Keratinocyte (primary cell): ENCODE data around the gene CLCN2. TPM values are rescaled to one million over a fixed set of nuclear protein-coding genes. Genes with fewer than 3 reads are reported as not detected.

Experiments used
- DNase-seq: peaks from one replicate; pipeline ENCODE4 v3.0.0-alpha.2; 2011; ENCODE audit warnings: low read depth, missing footprints, low spot score
- FAIRE-seq: peaks from 2 replicates; lab custom pipeline; 2011; peaks lifted over from hg19 to GRCh38; lab: Jason Lieb, UNC
- H2AFZ ChIP-seq: 2 replicates; pipeline ENCODE4 v1.6.0; 2012; ENCODE audit warnings: low read length, control low read depth, inconsistent platforms; ENCODE audit not compliant: control insufficient read depth
- H3K27ac ChIP-seq: 2 replicates; pipeline ENCODE4 v1.5.1; 2011; ENCODE audit warnings: low read length; ENCODE audit not compliant: control insufficient read depth, insufficient read depth
- H3K27me3 ChIP-seq: 3 replicates; pipeline ENCODE4 v1.6.0; 2011; ENCODE audit warnings: low read length; ENCODE audit not compliant: control insufficient read depth, insufficient read depth; ENCODE audit errors: extremely low read depth
- H3K36me3 ChIP-seq, 2 experiments: 2 replicates in 1 of 2; 3 replicates in 1 of 2; pipeline ENCODE4 v1.5.1; 2011; ENCODE audit warnings: low read length in 2 of 2, mild to moderate bottlenecking in 1 of 2; ENCODE audit not compliant: control insufficient read depth in 2 of 2, insufficient read depth in 2 of 2; ENCODE audit errors: extremely low read depth in 1 of 2
- H3K4me1 ChIP-seq: 3 replicates; pipeline ENCODE4 v1.5.1; 2011; ENCODE audit warnings: low read length; ENCODE audit not compliant: control insufficient read depth, insufficient read depth; ENCODE audit errors: extremely low read depth
- H3K4me2 ChIP-seq: 3 replicates; pipeline ENCODE4 v1.6.0; 2011; ENCODE audit warnings: low read depth, low read length; ENCODE audit not compliant: control insufficient read depth, insufficient read depth; ENCODE audit errors: extremely low read depth
- H3K4me3 ChIP-seq, 3 experiments: fragments of 200-600 bp in 1 of 3; sonication (generic) in 1 of 3; 2 replicates in 2 of 3; 3 replicates in 1 of 3; pipeline ENCODE4 v1.5.1; 2011 to 2016; ENCODE audit warnings: low read length in 3 of 3, mild to moderate bottlenecking in 3 of 3, control low read depth in 2 of 3, inconsistent platforms in 1 of 3, low read depth in 1 of 3, mixed read lengths in 1 of 3, mixed run types in 1 of 3, moderate library complexity in 1 of 3; ENCODE audit not compliant: control insufficient read depth in 2 of 3, insufficient read depth in 2 of 3; ENCODE audit errors: extremely low read depth in 1 of 3
- H3K79me2 ChIP-seq: 2 replicates; pipeline ENCODE4 v1.6.0; 2012; ENCODE audit warnings: low read length; ENCODE audit not compliant: control insufficient read depth, insufficient read depth
- H3K9ac ChIP-seq: 3 replicates; pipeline ENCODE4 v1.6.0; 2011; ENCODE audit warnings: low read length; ENCODE audit not compliant: control insufficient read depth, insufficient read depth; ENCODE audit errors: extremely low read depth
- H3K9me1 ChIP-seq: 3 replicates; pipeline ENCODE4 v1.6.0; 2011; ENCODE audit warnings: low read length; ENCODE audit not compliant: control insufficient read depth, insufficient read depth; ENCODE audit errors: extremely low read depth
- H3K9me3 ChIP-seq: 2 replicates; pipeline ENCODE4 v1.5.1; 2012; ENCODE audit warnings: low read depth, low read length; ENCODE audit not compliant: control insufficient read depth
- H4K20me1 ChIP-seq: 3 replicates; pipeline ENCODE4 v1.6.0; 2011; ENCODE audit warnings: low read length; ENCODE audit not compliant: control insufficient read depth, insufficient read depth; ENCODE audit errors: extremely low read depth
- CTCF ChIP-seq, 3 experiments: IDR thresholded peaks in 1 of 3; conservative IDR thresholded peaks in 1 of 3; optimal IDR thresholded peaks in 1 of 3; 2 replicates in 2 of 3; 3 replicates in 1 of 3; pipeline versions ENCODE3 to v1.5.1; 2011; ENCODE audit warnings: low read length in 3 of 3, mild to moderate bottlenecking in 3 of 3, moderate library complexity in 2 of 3, control low read depth in 1 of 3, inconsistent platforms in 1 of 3; ENCODE audit not compliant: insufficient read depth in 2 of 3; ENCODE audit errors: extremely low read depth in 1 of 3
- EZH2 ChIP-seq: IDR thresholded peaks from one replicate; pipeline ENCODE4 v1.6.1; 2012; ENCODE audit warnings: inconsistent platforms, mild to moderate bottlenecking, low read length, moderate library complexity
- dilution Hi-C: fragments of 300-500 bp; cut with MboI; formaldehyde crosslinking; loops from one replicate; pipeline ENCODE4 v1.7.0; 2020; ENCODE audit warnings: low sequenced_read_pairs; ENCODE audit not compliant: extremely low pct_ligation_motif_present
- polyA plus RNA-seq, 5 experiments: library from polyadenylated mRNA; depleted of rRNA in 3 of 5; stranded (reverse) in 3 of 5; stranded (forward) in 1 of 5; unstranded in 1 of 5; fragments of >200 nt; gene quantifications; 1 replicate in 1 of 5; 2 replicates in 3 of 5; 3 replicates in 1 of 5; pipeline versions ENCODE4 v1.2.1 to v1.2.3, GENCODE V29; 2011 to 2012; ENCODE audit warnings: missing spikeins in 2 of 5, low read depth in 1 of 5, low replicate concordance in 1 of 5

The CLCN2 gene
- polyA plus RNA-seq, 1 donor (not counting 4 experiments of a cell fraction or from before 2014, with no cell fraction given), result 3.1 TPM

GRCh38 chr3:184325269-184325668 is 36.1 kb downstream of the CLCN2 start:
- dilution Hi-C loops, result no loop called here
- Histone ChIP-seq H4K20me1 (peaks cover 25% of the 10 kb centered on the region), H3K9ac (no peak overlapping the region), H3K9me3 (no peaks in the 10 kb centered on the region), H3K79me2 (peaks cover 84% of the 10 kb centered on the region), H3K4me2 (no peak overlapping the region), H3K4me1 (peaks cover 5% of the 10 kb centered on the region), H3K36me3 (peaks cover 78 to 88% of the 10 kb centered on the region in 2 experiments), H3K27ac (no peak overlapping the region), H2AFZ (no peak overlapping the region), H3K9me1 (no peaks in the 10 kb centered on the region), H3K4me3 (no peak overlapping the region), H3K27me3 (no peaks in the 10 kb centered on the region)
- no peak for DNase-seq
- FAIRE-seq, result no peak
- TF ChIP-seq EZH2, result no peak
- no peak for TF ChIP-seq CTCF (optimal IDR thresholded peaks at IDR 0.05 in 1 of 3, IDR thresholded peaks at IDR 0.05 in 1 of 3, conservative IDR thresholded peaks at IDR 0.05 in 1 of 3; ENCODE audit: extremely low read depth in 1 of 3, insufficient read depth in 2 of 3, low read length in 3 of 3)

- Histone ChIP-seq H3K27me3 (no peaks in the 10 kb centered on the region), H3K36me3 (peaks cover 70 to 82% of the 10 kb centered on the region in 2 experiments), H3K4me3 (no peak overlapping the region), H3K4me1 (peaks cover 17% of the 10 kb centered on the region), H3K9me3 (no peaks in the 10 kb centered on the region), H3K9ac (no peak overlapping the region), H3K27ac (no peak overlapping the region), H2AFZ (no peak overlapping the region), H4K20me1 (peaks cover 38% of the 10 kb centered on the region), H3K4me2 (no peak overlapping the region), H3K79me2 (peaks cover 89% of the 10 kb centered on the region), H3K9me1 (no peaks in the 10 kb centered on the region)
- FAIRE-seq (no peak), DNase-seq (no peak)
- dilution Hi-C loops, result no loop called here
- TF ChIP-seq EZH2 (no peak), CTCF (optimal IDR thresholded peaks at IDR 0.05 in 1 of 3, IDR thresholded peaks at IDR 0.05 in 1 of 3, conservative IDR thresholded peaks at IDR 0.05 in 1 of 3; ENCODE audit: extremely low read depth in 1 of 3, insufficient read depth in 2 of 3, low read length in 3 of 3) (no peak)
These were observed 37.7 kb downstream of the CLCN2 start for GRCh38 chr3:184323696-184324095.
